ENCODE results near the gene SLC35A2.

SLC35A2 gene

DNA sequence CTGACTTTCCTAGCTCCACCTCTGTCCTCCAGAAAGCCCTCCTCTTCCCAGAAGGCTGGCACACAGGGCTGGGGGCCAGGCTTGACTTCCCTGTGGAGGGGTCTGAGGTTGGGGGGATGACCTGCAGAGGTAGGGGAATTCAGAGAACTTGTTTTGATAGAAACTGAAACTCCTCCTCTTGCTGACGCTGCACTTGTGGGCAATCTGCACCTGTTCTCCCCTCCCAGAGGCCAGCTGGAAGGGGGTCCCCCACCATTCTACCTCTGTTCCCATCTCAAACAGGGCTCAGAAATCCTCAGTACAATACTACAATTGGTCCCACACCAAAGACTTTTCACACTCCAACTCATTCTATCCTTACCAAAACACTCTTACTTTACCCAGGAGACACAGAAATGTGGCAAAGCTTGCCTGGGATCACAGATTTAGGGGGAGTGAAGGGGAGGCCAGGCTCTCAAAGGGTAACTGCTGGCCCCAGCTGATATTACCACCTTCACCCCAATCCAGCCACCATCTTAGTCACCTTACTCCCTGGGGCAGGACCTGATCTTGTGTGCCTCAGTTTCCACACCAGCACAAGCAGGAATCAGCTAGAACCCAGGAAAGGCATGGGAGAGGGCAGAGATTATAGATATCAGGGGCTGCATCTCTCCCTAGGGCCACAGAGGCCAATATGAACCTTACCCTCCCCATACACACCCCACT is 27.4 kb upstream of the SLC35A2 start:
- Mint-ChIP-seq H3K27me3 (no peaks in the 10 kb centered on the region), H3K4me3 (peak overlapping the region; percentile 57), H3K9me3 (no peaks in the 10 kb centered on the region), H3K27ac (peak overlapping the region; percentile 98), H3K36me3 (peaks cover 53% of the 10 kb centered on the region), H3K4me1 (peaks cover 93% of the 10 kb centered on the region)
- CTCF ChIA-PET = interaction anchor here (1.0 to 3.7 kb wide), 4 partner anchors 18 to 291 kb away, joined by 3 to 24 read pairs (median 8); partner anchors contain the start of genes PIM2 and SLC35A2
- DNase-seq = peak; percentile 88

- H3K4me3 Mint-ChIP-seq = peak overlapping the region; percentile 66
- peaks cover 84% of the 10 kb centered on the region for H3K4me1 Mint-ChIP-seq
- H3K36me3 Mint-ChIP-seq = peaks cover 49% of the 10 kb centered on the region
- H3K27ac Mint-ChIP-seq = peak overlapping the region; percentile 98
- DNase-seq = peak; percentile 93
- no peaks in the 10 kb centered on the region for H3K9me3 Mint-ChIP-seq
- CTCF ChIA-PET = interaction anchor here (0.8 to 3.7 kb wide), 9 partner anchors 9 to 105 kb away, joined by 3 to 24 read pairs (median 4); partner anchors contain the start of genes PIM2 and SLC35A2
- H3K27me3 Mint-ChIP-seq = no peaks in the 10 kb centered on the region
Observed at GRCh38 chrX:48937054-48937907, 25.8 kb upstream of the SLC35A2 start.

GRCh38 chrX:48936429-48937053 is 25.1 kb upstream of the SLC35A2 start:
- Mint-ChIP-seq H3K27ac (peak overlapping the region; percentile 98), H3K27me3 (no peaks in the 10 kb centered on the region), H3K4me1 (peaks cover 76% of the 10 kb centered on the region), H3K9me3 (no peaks in the 10 kb centered on the region), H3K4me3 (peak overlapping the region; percentile 66), H3K36me3 (peaks cover 43% of the 10 kb centered on the region)
- no peak for DNase-seq
- CTCF ChIA-PET = interaction anchor here (1.0 to 3.7 kb wide), 5 partner anchors 9 to 106 kb away, joined by 3 to 24 read pairs (median 6); partner anchors contain the start of genes PIM2 and SLC35A2

- Mint-ChIP-seq H3K27me3 (no peaks in the 10 kb centered on the region), H3K4me1 (peaks cover 67% of the 10 kb centered on the region), H3K4me3 (no peak overlapping the region), H3K9me3 (no peaks in the 10 kb centered on the region), H3K36me3 (peaks cover 42% of the 10 kb centered on the region), H3K27ac (peak overlapping the region; percentile 83)
- no peak for DNase-seq
- CTCF ChIA-PET = no interaction called here
Observed at GRCh38 chrX:48935301-48935670, 23.8 kb upstream of the SLC35A2 start.

DNA sequence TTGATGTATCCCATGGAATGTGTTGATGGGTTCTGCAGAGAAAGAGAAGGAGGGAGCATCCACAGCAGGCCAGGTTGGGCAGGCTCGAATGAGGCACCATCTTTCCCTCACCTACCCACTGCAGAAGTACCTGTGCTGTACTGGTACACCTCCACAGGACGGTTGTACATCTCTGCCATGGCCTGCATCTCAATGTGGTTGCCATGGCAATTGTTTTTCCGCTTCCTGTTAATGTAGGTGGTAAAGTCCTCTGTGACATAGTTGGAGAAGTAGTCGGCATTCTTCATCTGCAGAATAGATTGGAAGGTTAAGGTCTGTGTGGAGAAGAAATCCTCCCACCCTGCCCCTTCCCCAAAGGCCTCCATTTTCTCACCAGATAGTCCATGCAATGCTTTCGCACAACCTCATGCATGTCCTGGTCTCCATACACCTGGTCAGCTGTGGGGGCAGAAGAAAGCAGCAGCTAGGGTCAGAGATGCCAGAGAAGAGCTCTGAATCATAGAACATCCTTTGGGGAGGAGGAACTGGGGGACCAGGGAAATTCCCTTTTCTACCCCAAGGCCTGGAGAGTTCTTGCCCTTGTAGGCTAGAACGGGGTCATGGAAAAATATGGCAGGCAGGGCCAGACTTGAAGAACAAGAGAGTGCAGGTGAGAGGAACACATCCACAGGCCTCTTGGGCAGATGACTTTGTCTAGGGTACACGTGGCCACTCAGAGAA is 23.3 kb upstream of the SLC35A2 start:
- Mint-ChIP-seq H3K27me3 (no peaks in the 10 kb centered on the region), H3K27ac (peak overlapping the region; percentile 83), H3K4me3 (no peak overlapping the region), H3K36me3 (peaks cover 42% of the 10 kb centered on the region), H3K4me1 (peaks cover 64% of the 10 kb centered on the region), H3K9me3 (no peaks in the 10 kb centered on the region)
- CTCF ChIA-PET = no interaction called here
- DNase-seq = peak; percentile 54

DNA sequence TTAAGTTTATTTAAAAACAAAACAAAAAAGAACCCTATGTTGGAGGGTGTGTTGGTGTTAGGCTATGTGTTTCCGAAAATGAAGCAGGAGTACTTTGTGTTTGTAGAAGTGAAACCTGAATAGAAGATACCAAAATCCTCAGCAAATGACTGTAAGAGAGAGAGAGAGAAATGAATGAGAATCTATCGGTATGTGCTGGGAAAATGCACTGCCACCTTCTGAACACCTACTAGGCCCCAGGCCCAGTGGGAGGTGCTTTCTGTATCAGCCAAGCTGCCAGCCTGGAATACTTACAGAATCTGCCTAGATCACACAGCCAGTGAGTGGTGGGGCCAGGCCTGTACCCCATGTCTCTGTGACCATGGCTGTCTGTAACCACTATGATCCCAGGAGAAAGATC is 22.3 kb upstream of the SLC35A2 start:
- DNase-seq = no peak
- H3K36me3 Mint-ChIP-seq = peaks cover 42% of the 10 kb centered on the region
- no peaks in the 10 kb centered on the region for H3K27me3 Mint-ChIP-seq
- no peaks in the 10 kb centered on the region for H3K9me3 Mint-ChIP-seq
- H3K4me1 Mint-ChIP-seq = peaks cover 54% of the 10 kb centered on the region
- peak overlapping the region; percentile 83 for H3K27ac Mint-ChIP-seq
- CTCF ChIA-PET = no interaction called here
- no peak overlapping the region for H3K4me3 Mint-ChIP-seq

DNA sequence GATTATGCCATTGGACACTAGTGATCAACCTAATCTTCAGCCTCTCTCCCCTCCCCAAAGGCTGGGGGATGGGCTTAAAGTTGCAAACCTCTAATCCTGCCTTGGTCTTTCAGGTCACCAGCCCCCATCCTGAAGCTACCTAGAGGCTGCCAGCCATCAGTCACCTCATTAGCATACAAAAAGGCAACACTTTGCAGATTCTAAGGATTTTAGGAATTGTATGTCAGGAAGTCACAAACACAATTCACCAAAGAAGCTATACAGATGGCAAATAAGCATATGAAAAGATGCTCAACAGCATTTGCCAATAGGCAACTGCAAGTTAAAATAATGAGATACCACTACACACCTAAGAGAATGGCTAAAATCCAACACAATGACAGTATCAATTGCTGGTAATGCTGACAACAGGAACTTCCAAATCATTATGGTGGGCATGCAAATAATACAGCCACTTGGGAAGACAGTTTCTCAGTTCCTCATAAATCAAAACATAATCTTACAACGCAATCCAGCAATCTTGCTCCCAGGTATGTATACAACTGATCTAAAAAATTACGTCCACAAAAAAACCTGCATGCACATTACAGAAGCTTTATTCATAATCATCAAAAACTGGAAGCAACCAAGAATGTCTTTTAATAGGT is 16.4 kb upstream of the SLC35A2 start:
- no peaks in the 10 kb centered on the region for H3K27me3 Mint-ChIP-seq
- no peak overlapping the region for H3K27ac Mint-ChIP-seq
- H3K4me3 Mint-ChIP-seq = no peak overlapping the region
- peaks cover 38% of the 10 kb centered on the region for H3K36me3 Mint-ChIP-seq
- no peaks in the 10 kb centered on the region for H3K9me3 Mint-ChIP-seq
- DNase-seq = no peak
- peaks cover 26% of the 10 kb centered on the region for H3K4me1 Mint-ChIP-seq
- CTCF ChIA-PET = no interaction called here

- H3K4me1 Mint-ChIP-seq = peaks cover 31% of the 10 kb centered on the region
- no peaks in the 10 kb centered on the region for H3K9me3 Mint-ChIP-seq
- DNase-seq = no peak
- no peak overlapping the region for H3K4me3 Mint-ChIP-seq
- no peaks in the 10 kb centered on the region for H3K27me3 Mint-ChIP-seq
- peaks cover 39% of the 10 kb centered on the region for H3K36me3 Mint-ChIP-seq
- CTCF ChIA-PET = interaction anchor here (0.5 to 0.7 kb wide), 2 partner anchors 10 kb away, joined by 3 to 4 read pairs; no protein-coding TSS in a partner anchor
- no peak overlapping the region for H3K27ac Mint-ChIP-seq
Observed at GRCh38 chrX:48927123-48927522, 15.7 kb upstream of the SLC35A2 start.

GRCh38 chrX:48924270-48924669 is 12.8 kb upstream of the SLC35A2 start:
- peaks cover 52% of the 10 kb centered on the region for H3K36me3 Mint-ChIP-seq
- peaks cover 52% of the 10 kb centered on the region for H3K4me1 Mint-ChIP-seq
- no peak overlapping the region for H3K4me3 Mint-ChIP-seq
- H3K9me3 Mint-ChIP-seq = no peaks in the 10 kb centered on the region
- no peak for DNase-seq
- H3K27me3 Mint-ChIP-seq = no peaks in the 10 kb centered on the region
- H3K27ac Mint-ChIP-seq = peak overlapping the region; percentile 54
- CTCF ChIA-PET = no interaction called here

DNA sequence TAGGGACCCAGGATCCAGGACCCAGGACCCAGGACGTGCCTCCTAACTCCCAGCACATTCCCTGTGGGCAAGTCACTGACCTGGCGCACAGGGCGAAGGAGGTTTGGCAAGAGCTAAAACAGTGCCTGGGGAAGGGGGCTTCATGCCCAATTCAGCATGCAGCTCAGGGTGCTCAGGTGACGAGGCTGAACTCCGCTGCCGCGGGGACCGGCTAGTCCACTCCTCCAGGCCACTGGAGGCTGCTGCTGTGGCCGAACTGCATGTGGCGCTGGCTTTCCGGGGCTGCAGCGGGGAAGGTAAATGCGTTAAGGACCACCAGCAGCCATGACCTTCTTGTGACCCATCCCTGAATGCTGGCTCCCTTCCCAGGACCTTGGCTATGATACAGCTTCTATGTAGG is 12.3 kb upstream of the SLC35A2 start:
- Mint-ChIP-seq H3K27me3 (no peaks in the 10 kb centered on the region), H3K9me3 (no peaks in the 10 kb centered on the region), H3K27ac (no peak overlapping the region), H3K4me3 (no peak overlapping the region), H3K36me3 (peaks cover 52% of the 10 kb centered on the region), H3K4me1 (peaks cover 52% of the 10 kb centered on the region)
- CTCF ChIA-PET = no interaction called here
- no peak for DNase-seq

- no peaks in the 10 kb centered on the region for H3K9me3 Mint-ChIP-seq
- peaks cover 48% of the 10 kb centered on the region for H3K4me1 Mint-ChIP-seq
- H3K27ac Mint-ChIP-seq = peak overlapping the region; percentile 95
- no peak for DNase-seq
- H3K4me3 Mint-ChIP-seq = peak overlapping the region; percentile 94
- peaks cover 70% of the 10 kb centered on the region for H3K36me3 Mint-ChIP-seq
- CTCF ChIA-PET = interaction anchor here (3.6 kb wide), 1 partner anchor 17 kb away, joined by 24 read pairs; no protein-coding TSS in a partner anchor
- no peaks in the 10 kb centered on the region for H3K27me3 Mint-ChIP-seq
Observed at GRCh38 chrX:48920718-48921104, 9.3 kb upstream of the SLC35A2 start.

- Mint-ChIP-seq H3K4me3 (peak overlapping the region; percentile 94), H3K27me3 (no peaks in the 10 kb centered on the region), H3K27ac (peak overlapping the region; percentile 95), H3K9me3 (no peaks in the 10 kb centered on the region), H3K36me3 (peaks cover 71% of the 10 kb centered on the region), H3K4me1 (peaks cover 49% of the 10 kb centered on the region)
- DNase-seq = peak; percentile 56
- CTCF ChIA-PET = interaction anchor here (3.6 kb wide), 1 partner anchor 17 kb away, joined by 24 read pairs; no protein-coding TSS in a partner anchor
Observed at GRCh38 chrX:48919947-48920717, 8.7 kb upstream of the SLC35A2 start.

All from activated naive CD4-positive, alpha-beta T cell treated with anti-CD3 and anti-CD28 coated beads, Interleukin-2, amount 10 ng/mL, durations not matched to agents 7 days and 5 days (primary cell).